SK-N-SH (cell line): ENCODE measurements around the gene UNC45A.

Experiments
- CHD2 ChIP-seq: fragments of 150-350 bp; IDR thresholded peaks from 2 replicates; pipeline ENCODE4 v1.6.1; 2018; ENCODE audit warnings: low read length; ENCODE audit not compliant: partially characterized antibody
- CTCF ChIP-seq: fragments of 200-600 bp; sonication (generic); IDR thresholded peaks from 2 replicates; pipeline ENCODE4 v1.6.1; 2017; ENCODE audit warnings: antibody characterized with exemption, mild to moderate bottlenecking, moderate library complexity
- EP300 ChIP-seq, 2 experiments: IDR thresholded peaks; 2 replicates each; pipeline versions ENCODE4 v1.4.0 to v1.6.1; 2012; ENCODE audit warnings: borderline replicate concordance in 1 of 2, low read depth in 1 of 2, low read length in 1 of 2
- FOXJ3 ChIP-seq: sonication (generic); formaldehyde crosslinking; IDR thresholded peaks from 2 replicates; pipeline ENCODE4 v1.5.1; 2020; ENCODE audit warnings: mild to moderate bottlenecking, missing genetic modification reagents
- JUND ChIP-seq: IDR thresholded peaks from 2 replicates; pipeline ENCODE4 v1.4.0; 2012
- RAD21 ChIP-seq: IDR thresholded peaks from 2 replicates; pipeline ENCODE4 v1.6.1; 2012; ENCODE audit warnings: mild to moderate bottlenecking, low read length
- RFX5 ChIP-seq: IDR thresholded peaks from 2 replicates; pipeline ENCODE4 v1.6.1; 2012; ENCODE audit warnings: mild to moderate bottlenecking, improper control_type of control experiment, low read length
- RXRA ChIP-seq: IDR thresholded peaks from 2 replicates; pipeline ENCODE4 v1.4.0; 2012; ENCODE audit warnings: low read depth, mild to moderate bottlenecking, borderline replicate concordance
- SIN3A ChIP-seq: IDR thresholded peaks from 2 replicates; pipeline ENCODE4 v1.6.1; 2012; ENCODE audit warnings: low read depth, mild to moderate bottlenecking, low read length, moderate library complexity, borderline replicate concordance
- TAF1 ChIP-seq: IDR thresholded peaks from 2 replicates; pipeline ENCODE4 v1.6.1; 2012; ENCODE audit warnings: low read depth, mild to moderate bottlenecking, low read length, moderate library complexity, borderline replicate concordance
- TCF12 ChIP-seq: IDR thresholded peaks from 2 replicates; pipeline ENCODE4 v1.4.0; 2012
- TF ChIP-seq, protein P1 (sequence below): IDR thresholded peaks from 2 replicates; pipeline ENCODE4 v1.6.1; 2012; ENCODE audit warnings: mild to moderate bottlenecking, low read depth, low read length, moderate library complexity
- TF ChIP-seq, protein P2 (sequence below): fragments of 150-350 bp; IDR thresholded peaks from 2 replicates; pipeline ENCODE4 v1.6.1; 2017; ENCODE audit warnings: antibody characterized with exemption, low read length, low read depth, borderline replicate concordance

- TF ChIP-seq RXRA (no peak), CTCF (no peak), EP300 (IDR thresholded peaks at IDR 0.05; ENCODE audit: borderline replicate concordance in 1 of 2, low read depth in 1 of 2, low read length in 1 of 2) (no peak), JUND (no peak), CHD2 (no peak), SIN3A (no peak), FOXJ3 (no peak), RFX5 (no peak), TCF12 (no peak), RAD21 (no peak), TAF1 (no peak)
- TF ChIP-seq, protein P1, sequence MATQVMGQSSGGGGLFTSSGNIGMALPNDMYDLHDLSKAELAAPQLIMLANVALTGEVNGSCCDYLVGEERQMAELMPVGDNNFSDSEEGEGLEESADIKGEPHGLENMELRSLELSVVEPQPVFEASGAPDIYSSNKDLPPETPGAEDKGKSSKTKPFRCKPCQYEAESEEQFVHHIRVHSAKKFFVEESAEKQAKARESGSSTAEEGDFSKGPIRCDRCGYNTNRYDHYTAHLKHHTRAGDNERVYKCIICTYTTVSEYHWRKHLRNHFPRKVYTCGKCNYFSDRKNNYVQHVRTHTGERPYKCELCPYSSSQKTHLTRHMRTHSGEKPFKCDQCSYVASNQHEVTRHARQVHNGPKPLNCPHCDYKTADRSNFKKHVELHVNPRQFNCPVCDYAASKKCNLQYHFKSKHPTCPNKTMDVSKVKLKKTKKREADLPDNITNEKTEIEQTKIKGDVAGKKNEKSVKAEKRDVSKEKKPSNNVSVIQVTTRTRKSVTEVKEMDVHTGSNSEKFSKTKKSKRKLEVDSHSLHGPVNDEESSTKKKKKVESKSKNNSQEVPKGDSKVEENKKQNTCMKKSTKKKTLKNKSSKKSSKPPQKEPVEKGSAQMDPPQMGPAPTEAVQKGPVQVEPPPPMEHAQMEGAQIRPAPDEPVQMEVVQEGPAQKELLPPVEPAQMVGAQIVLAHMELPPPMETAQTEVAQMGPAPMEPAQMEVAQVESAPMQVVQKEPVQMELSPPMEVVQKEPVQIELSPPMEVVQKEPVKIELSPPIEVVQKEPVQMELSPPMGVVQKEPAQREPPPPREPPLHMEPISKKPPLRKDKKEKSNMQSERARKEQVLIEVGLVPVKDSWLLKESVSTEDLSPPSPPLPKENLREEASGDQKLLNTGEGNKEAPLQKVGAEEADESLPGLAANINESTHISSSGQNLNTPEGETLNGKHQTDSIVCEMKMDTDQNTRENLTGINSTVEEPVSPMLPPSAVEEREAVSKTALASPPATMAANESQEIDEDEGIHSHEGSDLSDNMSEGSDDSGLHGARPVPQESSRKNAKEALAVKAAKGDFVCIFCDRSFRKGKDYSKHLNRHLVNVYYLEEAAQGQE: no peak
- TF ChIP-seq, protein P2, sequence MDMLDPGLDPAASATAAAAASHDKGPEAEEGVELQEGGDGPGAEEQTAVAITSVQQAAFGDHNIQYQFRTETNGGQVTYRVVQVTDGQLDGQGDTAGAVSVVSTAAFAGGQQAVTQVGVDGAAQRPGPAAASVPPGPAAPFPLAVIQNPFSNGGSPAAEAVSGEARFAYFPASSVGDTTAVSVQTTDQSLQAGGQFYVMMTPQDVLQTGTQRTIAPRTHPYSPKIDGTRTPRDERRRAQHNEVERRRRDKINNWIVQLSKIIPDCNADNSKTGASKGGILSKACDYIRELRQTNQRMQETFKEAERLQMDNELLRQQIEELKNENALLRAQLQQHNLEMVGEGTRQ: no peak
Observed at GRCh38 chr15:90929246-90930019, 5.7 kb upstream of the UNC45A start.
